SU-DHL-6 (cell line): ENCODE measurements around the gene KCNH6.

Experiments
- EZH2phosphoT487 ChIP-seq: fragments of 200-600 bp; sonication (generic), shearing (Covaris generic); conservative IDR thresholded peaks from 2 replicates; pipeline ENCODE4 v1.6.1; 2018; ENCODE audit warnings: mild to moderate bottlenecking, antibody characterized with exemption, low read length, moderate library complexity, mixed read lengths
- TF ChIP-seq, protein P1 (sequence below): fragments of 200-600 bp; sonication (generic); IDR thresholded peaks from one replicate; pipeline ENCODE4 v1.5.1; 2017; ENCODE audit warnings: antibody characterized with exemption, mild to moderate bottlenecking, low read length, moderate library complexity; ENCODE audit not compliant: insufficient read depth, poor library complexity, severe bottlenecking

DNA sequence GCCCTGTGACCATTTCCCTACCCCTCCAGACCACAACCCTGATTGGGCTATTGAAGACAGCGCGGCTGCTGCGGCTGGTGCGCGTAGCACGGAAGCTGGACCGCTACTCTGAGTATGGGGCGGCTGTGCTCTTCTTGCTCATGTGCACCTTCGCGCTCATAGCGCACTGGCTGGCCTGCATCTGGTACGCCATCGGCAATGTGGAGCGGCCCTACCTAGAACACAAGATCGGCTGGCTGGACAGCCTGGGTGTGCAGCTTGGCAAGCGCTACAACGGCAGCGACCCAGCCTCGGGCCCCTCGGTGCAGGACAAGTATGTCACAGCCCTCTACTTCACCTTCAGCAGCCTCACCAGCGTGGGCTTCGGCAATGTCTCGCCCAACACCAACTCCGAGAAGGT is 12.5 kb downstream of the KCNH6 start:
- TF ChIP-seq, protein P1, sequence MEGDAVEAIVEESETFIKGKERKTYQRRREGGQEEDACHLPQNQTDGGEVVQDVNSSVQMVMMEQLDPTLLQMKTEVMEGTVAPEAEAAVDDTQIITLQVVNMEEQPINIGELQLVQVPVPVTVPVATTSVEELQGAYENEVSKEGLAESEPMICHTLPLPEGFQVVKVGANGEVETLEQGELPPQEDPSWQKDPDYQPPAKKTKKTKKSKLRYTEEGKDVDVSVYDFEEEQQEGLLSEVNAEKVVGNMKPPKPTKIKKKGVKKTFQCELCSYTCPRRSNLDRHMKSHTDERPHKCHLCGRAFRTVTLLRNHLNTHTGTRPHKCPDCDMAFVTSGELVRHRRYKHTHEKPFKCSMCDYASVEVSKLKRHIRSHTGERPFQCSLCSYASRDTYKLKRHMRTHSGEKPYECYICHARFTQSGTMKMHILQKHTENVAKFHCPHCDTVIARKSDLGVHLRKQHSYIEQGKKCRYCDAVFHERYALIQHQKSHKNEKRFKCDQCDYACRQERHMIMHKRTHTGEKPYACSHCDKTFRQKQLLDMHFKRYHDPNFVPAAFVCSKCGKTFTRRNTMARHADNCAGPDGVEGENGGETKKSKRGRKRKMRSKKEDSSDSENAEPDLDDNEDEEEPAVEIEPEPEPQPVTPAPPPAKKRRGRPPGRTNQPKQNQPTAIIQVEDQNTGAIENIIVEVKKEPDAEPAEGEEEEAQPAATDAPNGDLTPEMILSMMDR = no peak
- TF ChIP-seq EZH2phosphoT487 = no peak
